Activated CD8-positive, alpha-beta memory T cell treated with anti-CD3 and anti-CD28 coated beads for 24 hours (primary cell): ENCODE data around the gene CADM4.

Source experiments
- DNase-seq: peaks from one replicate; pipeline ENCODE4 v3.0.0-alpha.2; 2020

The CADM4 gene

DNA sequence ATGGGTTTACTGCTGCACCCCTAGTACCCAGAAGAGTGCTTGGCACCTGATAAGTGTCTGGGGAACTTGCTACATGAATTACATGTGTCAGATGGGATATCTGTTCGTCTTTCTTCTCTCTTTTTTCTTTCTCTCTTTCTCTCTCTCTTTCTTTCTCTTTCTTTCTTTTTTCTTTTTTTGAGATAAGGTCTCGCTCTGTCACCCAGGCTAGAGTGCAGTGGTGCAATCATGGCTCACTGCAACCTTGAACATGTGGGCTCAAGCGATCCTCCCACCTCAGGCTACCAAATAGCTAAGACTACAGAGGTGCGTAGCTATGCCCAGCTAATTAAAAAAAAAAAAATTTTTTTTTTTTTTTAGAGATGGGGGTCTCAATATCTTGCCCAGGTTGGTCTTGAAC, 6.1 kb downstream of the CADM4 start:
- DNase-seq, result no peak

- no peak for DNase-seq
Observed at GRCh38 chr19:43631491-43631890, 8.2 kb downstream of the CADM4 start.

GRCh38 chr19:43628646-43629326, 10.9 kb downstream of the CADM4 start:
- no peak for DNase-seq

GRCh38 chr19:43626838-43627237, 12.8 kb downstream of the CADM4 start:
- DNase-seq, result no peak

DNA sequence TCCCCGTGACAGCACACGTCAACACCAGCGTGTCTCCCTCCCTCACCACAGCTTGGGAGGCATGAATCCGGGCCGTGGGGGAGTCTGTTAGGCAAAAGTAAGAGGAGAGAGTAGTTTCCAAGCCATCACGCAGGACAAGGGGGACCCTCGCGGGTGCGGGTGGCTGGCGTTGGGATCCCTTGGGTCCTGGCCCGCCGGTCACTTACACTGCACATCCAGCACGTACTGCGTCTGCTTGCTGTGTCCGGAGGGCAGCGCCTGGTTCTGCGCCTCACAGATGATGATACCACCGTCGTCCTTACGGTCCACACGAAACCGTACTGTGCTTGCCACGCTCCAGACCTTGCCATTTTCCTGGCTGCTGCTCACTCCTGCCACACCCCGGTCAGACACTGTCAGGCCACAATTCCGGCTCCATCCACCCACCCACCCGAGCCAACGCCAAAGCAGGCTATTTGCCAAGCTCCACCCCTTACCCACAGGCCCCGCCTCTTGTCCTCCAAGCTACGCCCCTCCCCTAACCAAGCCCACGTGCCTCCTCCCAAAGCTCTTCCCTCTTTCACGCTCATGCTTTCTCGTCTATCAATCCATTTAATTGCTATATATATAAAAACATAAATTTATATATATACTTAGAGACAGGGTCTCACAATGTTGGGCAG, 13.6 kb downstream of the CADM4 start:
- DNase-seq, result no peak

- DNase-seq, result peak; percentile 90
Observed at GRCh38 chr19:43624933-43625332, 14.7 kb downstream of the CADM4 start.

- no peak for DNase-seq
Observed at GRCh38 chr19:43623889-43624670, 15.6 kb downstream of the CADM4 start.

GRCh38 chr19:43622956-43623355, 16.7 kb downstream of the CADM4 start:
- no peak for DNase-seq

GRCh38 chr19:43622070-43622469, 17.6 kb downstream of the CADM4 start:
- no peak for DNase-seq

DNA sequence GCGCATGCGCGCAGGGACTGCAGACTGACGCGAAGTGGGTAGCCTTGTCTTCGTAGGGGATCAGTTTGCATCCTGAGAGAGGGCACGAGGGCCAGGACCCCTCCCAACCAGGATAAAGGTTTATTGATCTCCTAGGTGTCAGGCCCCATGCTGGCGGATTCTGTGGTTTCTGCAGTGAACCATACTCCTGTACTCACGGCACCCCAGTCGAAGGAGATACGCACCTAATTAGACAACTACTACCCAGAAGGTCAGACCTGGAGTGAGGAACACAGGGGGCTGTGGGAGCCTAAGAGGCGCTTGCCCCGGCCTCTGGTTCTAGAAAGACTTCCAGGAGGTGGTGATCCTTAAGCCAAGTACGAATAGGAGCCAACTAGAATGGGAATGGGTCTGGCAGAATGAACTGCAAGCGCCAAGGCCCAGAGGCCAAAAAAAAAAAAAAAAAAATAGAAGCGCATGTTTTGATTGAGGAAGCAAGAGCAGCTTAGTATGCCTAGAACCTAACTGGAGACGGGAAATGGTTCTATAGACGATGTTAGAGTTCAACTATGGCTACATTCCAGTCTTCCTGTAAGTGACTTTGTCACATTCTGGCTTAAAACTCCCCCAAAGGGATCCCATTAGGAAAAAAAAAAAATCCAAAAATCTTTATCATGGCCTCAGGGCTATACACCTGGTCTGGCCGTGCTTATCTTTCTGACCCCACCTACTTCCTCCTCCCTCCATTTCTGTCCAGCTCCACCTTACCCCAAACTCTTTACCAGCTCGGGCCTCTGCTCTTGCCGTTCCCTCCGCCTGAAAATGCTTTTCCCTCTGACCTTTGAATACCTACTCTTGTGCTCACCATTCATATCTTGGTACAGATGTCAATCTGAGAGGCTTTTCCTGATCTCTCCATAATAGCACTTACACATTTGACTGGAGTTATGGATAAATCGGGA, 19.3 kb downstream of the CADM4 start:
- no peak for DNase-seq

GRCh38 chr19:43619262-43620060, 20.2 kb downstream of the CADM4 start, which contains the start of gene ZNF428:
Gene ZNF428, minus strand, starts transcription at chr19:43619629. Its CDS starts 5,325 bp downstream, at chr19:43614304.
- peak; percentile 93 for DNase-seq

GRCh38 chr19:43618921-43619261, 20.8 kb downstream of the CADM4 start:
- no peak for DNase-seq

- DNase-seq, result no peak
Observed at GRCh38 chr19:43616954-43617353, 22.7 kb downstream of the CADM4 start.

GRCh38 chr19:43616306-43616705, 23.3 kb downstream of the CADM4 start:
- DNase-seq, result no peak

- no peak for DNase-seq
Observed at GRCh38 chr19:43612374-43612773, 27.3 kb downstream of the CADM4 start.

- no peak for DNase-seq
Observed at GRCh38 chr19:43611788-43612187, 27.9 kb downstream of the CADM4 start, which contains the start of gene SRRM5. Gene SRRM5, plus strand, starts transcription at chr19:43612088. Its CDS starts 34 bp downstream, at chr19:43612122.

DNA sequence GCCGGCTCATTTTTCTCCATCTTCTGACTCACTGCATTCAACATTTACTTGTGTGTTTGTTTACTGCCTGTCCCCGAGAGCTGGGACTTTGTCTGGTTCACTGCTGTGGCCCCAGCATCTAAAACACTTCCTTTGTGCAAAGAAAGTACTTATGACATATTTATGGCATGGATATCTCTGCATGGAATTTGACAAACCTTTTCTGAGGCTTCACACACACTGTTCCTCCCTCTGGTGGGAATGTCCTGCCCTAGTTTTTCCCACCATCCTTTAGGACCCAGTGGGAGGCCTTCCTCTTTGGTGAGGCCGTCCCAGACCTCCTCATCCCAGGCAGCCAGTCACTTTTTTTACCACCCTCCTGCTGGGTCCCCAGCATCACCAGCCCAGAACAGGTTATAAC, 29.2 kb downstream of the CADM4 start:
- DNase-seq, result no peak

GRCh38 chr19:43609872-43610271, 29.8 kb downstream of the CADM4 start:
- DNase-seq, result no peak

- DNase-seq, result no peak
Observed at GRCh38 chr19:43607238-43608205, 32.1 kb downstream of the CADM4 start.

DNA sequence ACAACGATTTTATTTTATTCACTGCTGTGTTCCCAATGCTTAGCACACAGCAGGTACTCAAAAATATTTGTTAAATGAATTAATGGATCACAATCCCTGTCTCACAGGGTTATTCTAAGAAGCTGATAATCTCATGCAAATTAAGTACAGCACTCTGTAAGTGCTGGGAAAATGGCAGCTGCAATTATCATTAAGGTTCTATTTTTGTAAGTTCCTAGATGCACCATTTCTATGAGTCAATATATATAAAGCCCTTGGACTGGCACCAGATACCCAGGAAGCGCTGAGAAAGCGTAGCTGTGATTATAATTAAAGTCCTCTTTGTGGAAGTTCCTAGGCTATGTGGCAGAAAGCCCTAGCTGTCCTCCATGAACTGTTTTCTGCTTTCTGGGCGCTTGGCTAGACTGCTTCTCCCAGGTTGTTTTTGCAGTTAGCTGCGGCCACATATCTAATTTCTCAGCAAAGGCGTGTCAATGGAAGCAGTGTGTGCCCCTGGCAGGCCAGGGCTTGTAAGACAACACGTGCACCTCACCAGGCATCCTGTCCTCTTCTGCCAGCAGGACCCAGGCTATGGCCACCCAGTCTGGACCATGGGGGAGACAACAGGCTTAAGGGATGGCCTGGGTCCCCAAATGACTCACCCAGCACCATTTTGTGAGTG, 33.0 kb downstream of the CADM4 start:
- no peak for DNase-seq
